ENCODE results near the gene GPR32.

GPR32 gene

DNA sequence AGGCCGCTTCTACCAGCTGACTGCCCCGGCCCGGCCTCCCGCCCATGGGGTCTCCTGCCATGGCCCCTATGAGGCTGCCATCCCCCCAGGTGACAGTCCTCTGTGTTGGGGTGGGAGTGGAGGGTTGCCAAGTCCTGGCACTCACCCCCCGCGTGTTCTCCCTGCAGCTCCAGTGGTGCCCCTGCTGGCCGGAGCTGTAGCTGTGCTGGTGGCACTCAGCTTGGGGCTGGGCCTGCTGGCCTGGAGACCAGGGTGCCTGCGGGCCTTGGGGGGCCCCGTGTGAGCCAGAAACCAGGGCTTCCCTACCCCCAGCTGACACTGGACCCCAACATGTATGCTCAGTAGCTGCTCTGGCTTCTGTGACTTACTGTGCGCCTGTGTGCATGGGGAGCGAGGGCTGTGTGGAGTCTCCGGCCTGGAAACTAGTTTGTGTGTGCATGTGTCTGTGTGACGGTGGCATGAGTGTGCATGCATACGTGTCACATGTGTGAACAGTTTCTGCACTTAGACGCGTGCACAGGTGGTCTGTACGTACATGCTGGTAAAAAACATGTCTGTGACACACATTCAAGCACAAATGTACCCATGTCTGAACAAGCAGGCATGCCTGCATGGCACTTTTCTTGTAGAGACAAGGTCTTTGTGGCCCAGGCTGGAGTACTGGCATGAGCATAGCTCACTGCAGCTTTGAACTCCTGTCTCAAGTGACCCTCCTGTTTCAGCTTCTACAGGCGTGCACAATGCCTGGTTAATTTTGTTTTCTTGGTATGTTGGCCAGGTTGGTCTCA, 24.8 kb downstream of the GPR32 start (continued):
- TF ChIP-seq ZNF530 (tag by site-specific recombination; IDR thresholded peaks at IDR 0.05; ENCODE audit: low read depth): no peak
- no peak for TF ChIP-seq ZBTB11 (tag by site-specific recombination; conservative IDR thresholded peaks at IDR 0.05; ENCODE audit: low read depth)
- no peak for TF ChIP-seq ZBTB17 (tag by site-specific recombination; IDR thresholded peaks at IDR 0.05)
- TF ChIP-seq ZNF426 (tag by site-specific recombination; IDR thresholded peaks at IDR 0.05): no peak
- no peak for TF ChIP-seq MYNN (tag by site-specific recombination; IDR thresholded peaks at IDR 0.05; ENCODE audit: borderline replicate concordance)
- TF ChIP-seq ZNF133 (tag by site-specific recombination; IDR thresholded peaks at IDR 0.05): no peak; the same call in 1 of the 2 replicates
- peak; percentile 42; the same call in 1 of the 2 replicates for TF ChIP-seq ZNF2 (tag by site-specific recombination; IDR thresholded peaks at IDR 0.05)
- 0 out of 2 replicates have a peak, but pooled peaks have one; percentile 79 for TF ChIP-seq HOXC10 (CRISPR knock-in tag; IDR thresholded peaks at IDR 0.05)
- no peak for TF ChIP-seq KLF17 (tag by site-specific recombination; IDR thresholded peaks at IDR 0.05)
- TF ChIP-seq ZNF169 (tag by site-specific recombination; IDR thresholded peaks at IDR 0.05): no peak
- TF ChIP-seq ZNF843 (tag by site-specific recombination; IDR thresholded peaks at IDR 0.05): no peak; the same call in 1 of the 2 replicates
- TF ChIP-seq ZNF548 (tag by site-specific recombination; IDR thresholded peaks at IDR 0.05): no peak
- TF ChIP-seq REST (tag by site-specific recombination; IDR thresholded peaks at IDR 0.05): no peak
- no peak for TF ChIP-seq ZNF19 (tag by site-specific recombination; IDR thresholded peaks at IDR 0.05; ENCODE audit: low read depth)
- TF ChIP-seq ZXDB (tag by site-specific recombination; IDR thresholded peaks at IDR 0.05): peak; percentile 94; the same call in 1 of the 2 replicates
- TF ChIP-seq, protein P1, sequence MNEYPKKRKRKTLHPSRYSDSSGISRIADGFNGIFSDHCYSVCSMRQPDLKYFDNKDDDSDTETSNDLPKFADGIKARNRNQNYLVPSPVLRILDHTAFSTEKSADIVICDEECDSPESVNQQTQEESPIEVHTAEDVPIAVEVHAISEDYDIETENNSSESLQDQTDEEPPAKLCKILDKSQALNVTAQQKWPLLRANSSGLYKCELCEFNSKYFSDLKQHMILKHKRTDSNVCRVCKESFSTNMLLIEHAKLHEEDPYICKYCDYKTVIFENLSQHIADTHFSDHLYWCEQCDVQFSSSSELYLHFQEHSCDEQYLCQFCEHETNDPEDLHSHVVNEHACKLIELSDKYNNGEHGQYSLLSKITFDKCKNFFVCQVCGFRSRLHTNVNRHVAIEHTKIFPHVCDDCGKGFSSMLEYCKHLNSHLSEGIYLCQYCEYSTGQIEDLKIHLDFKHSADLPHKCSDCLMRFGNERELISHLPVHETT (tag by site-specific recombination; IDR thresholded peaks at IDR 0.05): no peak
- TF ChIP-seq ZNF645 (tag by site-specific recombination; IDR thresholded peaks at IDR 0.05): no peak
- peak; percentile 99 for TF ChIP-seq ZIC2 (tag by site-specific recombination; IDR thresholded peaks at IDR 0.05)
- TF ChIP-seq ZNF132 (tag by site-specific recombination; IDR thresholded peaks at IDR 0.05; ENCODE audit: borderline replicate concordance): no peak
- no peak for TF ChIP-seq ZNF366 (tag by site-specific recombination; conservative IDR thresholded peaks at IDR 0.05)
- no peak for TF ChIP-seq ZNF544 (tag by site-specific recombination; IDR thresholded peaks at IDR 0.05)
- TF ChIP-seq ZEB2 (tag by site-specific recombination; IDR thresholded peaks at IDR 0.05): peak; percentile 46
- TF ChIP-seq KLF16 (tag by site-specific recombination; IDR thresholded peaks at IDR 0.05): no peak
- TF ChIP-seq ZNF157 (tag by site-specific recombination; IDR thresholded peaks at IDR 0.05): no peak
- TF ChIP-seq ZNF155 (tag by site-specific recombination; IDR thresholded peaks at IDR 0.05): no peak
- TF ChIP-seq, protein P2, sequence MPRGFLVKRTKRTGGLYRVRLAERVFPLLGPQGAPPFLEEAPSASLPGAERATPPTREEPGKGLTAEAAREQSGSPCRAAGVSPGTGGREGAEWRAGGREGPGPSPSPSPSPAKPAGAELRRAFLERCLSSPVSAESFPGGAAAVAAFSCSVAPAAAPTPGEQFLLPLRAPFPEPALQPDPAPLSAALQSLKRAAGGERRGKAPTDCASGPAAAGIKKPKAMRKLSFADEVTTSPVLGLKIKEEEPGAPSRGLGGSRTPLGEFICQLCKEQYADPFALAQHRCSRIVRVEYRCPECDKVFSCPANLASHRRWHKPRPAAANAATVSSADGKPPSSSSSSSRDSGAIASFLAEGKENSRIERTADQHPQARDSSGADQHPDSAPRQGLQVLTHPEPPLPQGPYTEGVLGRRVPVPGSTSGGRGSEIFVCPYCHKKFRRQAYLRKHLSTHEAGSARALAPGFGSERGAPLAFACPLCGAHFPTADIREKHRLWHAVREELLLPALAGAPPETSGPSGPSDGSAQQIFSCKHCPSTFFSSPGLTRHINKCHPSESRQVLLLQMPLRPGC (tag by site-specific recombination; IDR thresholded peaks at IDR 0.05): no peak
